PFSK-1 (cell line): Measurements from ENCODE around the gene LRRC34.

Experiments
- POLR2AphosphoS5 ChIP-seq: IDR thresholded peaks from 2 replicates; pipeline ENCODE4 v1.6.1; 2012; ENCODE audit warnings: low read depth, mild to moderate bottlenecking, control low read depth, low read length, moderate library complexity
- TAF1 ChIP-seq: IDR thresholded peaks from 2 replicates; pipeline ENCODE4 v1.6.1; 2012; ENCODE audit warnings: low read length, control low read depth, borderline replicate concordance; ENCODE audit not compliant: insufficient read depth
- TF ChIP-seq, protein P1 (sequence below), 2 experiments: IDR thresholded peaks; 2 replicates each; pipeline versions ENCODE4 v1.6.1 to v1.8.0; 2011 to 2012; ENCODE audit warnings: low read depth in 2 of 2, low read length in 2 of 2, control low read depth in 1 of 2, inconsistent platforms in 1 of 2, mild to moderate bottlenecking in 1 of 2, moderate library complexity in 1 of 2; ENCODE audit not compliant: insufficient read depth in 1 of 2

DNA sequence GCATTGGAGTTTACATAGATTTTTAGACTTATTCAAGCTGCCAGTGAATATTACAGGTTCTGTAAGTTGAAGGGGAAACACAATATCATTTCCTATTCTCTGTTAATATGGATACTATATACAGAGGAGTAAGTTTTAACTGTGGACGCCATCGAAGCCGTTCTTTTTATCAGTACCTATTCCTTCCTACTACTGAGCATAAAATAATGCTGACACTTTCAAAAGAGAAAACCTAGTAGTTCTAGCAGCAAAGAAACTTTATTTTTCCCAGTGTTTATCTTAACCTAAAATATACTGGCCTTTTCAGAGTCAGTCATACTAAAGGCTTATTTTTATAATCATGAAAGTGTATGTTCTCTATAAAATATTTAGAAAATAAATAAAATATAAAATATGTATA is 42.8 kb upstream of the LRRC34 start:
- TF ChIP-seq POLR2AphosphoS5, result no peak
- TF ChIP-seq TAF1, result no peak
- TF ChIP-seq, protein P1, sequence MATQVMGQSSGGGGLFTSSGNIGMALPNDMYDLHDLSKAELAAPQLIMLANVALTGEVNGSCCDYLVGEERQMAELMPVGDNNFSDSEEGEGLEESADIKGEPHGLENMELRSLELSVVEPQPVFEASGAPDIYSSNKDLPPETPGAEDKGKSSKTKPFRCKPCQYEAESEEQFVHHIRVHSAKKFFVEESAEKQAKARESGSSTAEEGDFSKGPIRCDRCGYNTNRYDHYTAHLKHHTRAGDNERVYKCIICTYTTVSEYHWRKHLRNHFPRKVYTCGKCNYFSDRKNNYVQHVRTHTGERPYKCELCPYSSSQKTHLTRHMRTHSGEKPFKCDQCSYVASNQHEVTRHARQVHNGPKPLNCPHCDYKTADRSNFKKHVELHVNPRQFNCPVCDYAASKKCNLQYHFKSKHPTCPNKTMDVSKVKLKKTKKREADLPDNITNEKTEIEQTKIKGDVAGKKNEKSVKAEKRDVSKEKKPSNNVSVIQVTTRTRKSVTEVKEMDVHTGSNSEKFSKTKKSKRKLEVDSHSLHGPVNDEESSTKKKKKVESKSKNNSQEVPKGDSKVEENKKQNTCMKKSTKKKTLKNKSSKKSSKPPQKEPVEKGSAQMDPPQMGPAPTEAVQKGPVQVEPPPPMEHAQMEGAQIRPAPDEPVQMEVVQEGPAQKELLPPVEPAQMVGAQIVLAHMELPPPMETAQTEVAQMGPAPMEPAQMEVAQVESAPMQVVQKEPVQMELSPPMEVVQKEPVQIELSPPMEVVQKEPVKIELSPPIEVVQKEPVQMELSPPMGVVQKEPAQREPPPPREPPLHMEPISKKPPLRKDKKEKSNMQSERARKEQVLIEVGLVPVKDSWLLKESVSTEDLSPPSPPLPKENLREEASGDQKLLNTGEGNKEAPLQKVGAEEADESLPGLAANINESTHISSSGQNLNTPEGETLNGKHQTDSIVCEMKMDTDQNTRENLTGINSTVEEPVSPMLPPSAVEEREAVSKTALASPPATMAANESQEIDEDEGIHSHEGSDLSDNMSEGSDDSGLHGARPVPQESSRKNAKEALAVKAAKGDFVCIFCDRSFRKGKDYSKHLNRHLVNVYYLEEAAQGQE (IDR thresholded peaks at IDR 0.05; ENCODE audit: insufficient read depth in 1 of 2, low read depth in 2 of 2, low read length in 2 of 2), result no peak
